CD4-positive, alpha-beta T cell treated with Interleukin-12 subunit alpha and Interleukin-12 subunit beta, for 1 hour (primary cell): Measurements from ENCODE around the gene PER1.
A peak's percentile ranks its signal among the peaks of the same experiment; 100 is the strongest.
"Not testable (repeated sequence)": the region's sequence is repeated elsewhere in the genome, so short reads cannot be mapped to it uniquely, and the experiment has no call there.

Experiments
- DNase-seq: peaks from one replicate; pipeline ENCODE4 v3.0.0-alpha.2; 2020

The PER1 gene

DNA sequence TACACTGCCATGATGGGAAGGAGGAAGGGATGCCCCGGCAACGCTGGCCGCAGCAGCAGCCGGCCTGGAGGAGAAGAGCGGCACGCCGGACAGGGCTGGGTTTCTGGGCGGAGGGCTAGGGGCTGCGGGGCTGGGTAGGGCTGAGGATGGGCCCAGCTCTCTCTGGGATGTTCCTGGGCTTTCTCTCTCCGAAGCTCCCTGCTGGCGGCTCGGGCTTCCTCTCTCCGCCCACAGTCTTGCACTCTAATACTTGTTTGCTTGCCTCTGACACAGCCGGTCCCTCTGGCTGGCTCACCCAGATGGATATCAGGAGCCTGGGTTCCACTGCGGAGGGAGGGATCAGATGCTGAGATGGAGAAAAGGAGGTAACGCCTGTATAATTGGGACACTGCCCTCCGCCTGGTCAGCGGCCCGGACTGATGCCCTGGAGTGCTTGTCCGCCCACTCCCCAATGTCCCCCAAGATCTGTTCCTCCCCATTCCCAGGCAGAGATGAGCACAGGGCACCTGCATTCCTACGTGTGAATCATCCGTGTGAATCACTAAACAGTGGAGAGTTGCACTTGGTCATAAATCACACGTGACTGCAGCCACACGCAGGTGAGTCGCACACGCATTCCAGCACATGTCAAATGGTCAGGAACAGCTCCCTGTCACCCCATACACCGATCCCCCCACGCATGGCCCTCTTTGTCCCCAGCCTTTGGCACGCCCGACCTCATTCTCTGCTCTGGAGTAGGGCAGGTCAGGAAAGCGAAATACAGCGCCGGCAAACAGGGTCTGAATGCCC lies 34.0 kb downstream of the PER1 start, which contains the start of gene ALOXE3:
TSS of gene ALOXE3 (minus strand) at position 535 of the 789 bp plus-strand sequence. CDS start at position 11, 524 bp downstream.
- DNase-seq = no peak

DNA sequence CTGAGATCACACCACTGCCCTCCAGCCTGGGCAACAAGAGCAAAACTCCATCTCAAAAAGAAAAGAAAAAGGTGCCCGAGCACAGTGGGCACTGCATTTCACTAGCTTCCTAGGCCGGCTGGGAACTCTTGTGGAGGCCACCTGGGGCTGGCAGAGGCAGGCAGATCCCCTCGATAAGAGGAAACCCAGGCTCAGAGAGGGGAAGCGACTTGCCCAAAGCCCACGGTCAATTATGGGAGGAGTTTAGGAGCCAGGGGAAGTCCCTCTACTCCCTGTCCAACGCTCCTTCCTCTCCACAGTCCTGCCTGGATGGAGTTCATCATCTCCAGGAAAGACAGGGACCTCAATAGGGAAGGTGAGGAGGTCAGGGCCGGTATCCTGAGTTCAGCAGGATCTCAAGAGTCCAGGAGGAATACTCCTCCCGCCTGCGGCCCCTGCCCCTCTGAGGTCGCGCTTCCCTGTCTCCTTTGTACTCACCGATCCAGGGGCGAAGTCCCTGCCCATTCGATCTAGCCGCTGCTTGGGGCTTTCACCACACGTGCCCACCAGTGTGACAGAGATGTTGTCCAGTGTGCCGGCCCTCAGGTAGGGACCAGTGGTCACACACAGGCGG lies 34.7 kb downstream of the PER1 start:
- no peak for DNase-seq

DNA sequence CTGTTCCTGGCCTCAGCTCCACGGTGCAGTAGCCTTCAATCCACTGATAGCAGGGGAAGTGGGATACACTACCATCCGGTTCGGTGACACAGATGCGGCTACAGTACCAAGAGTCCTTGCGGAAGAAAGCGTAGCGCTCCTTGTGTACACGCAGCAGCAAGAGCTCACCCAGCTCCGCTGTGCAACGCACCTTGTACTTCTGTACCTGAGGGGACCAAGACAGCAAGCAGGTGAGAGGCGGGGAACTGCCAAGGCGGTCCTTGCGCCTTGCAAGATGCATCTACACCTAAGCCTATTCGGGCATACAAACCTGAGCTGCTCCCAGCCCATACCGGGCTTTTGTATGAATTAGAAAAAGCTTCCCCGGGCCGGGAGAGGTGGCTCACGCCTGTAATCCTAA lies 35.4 kb downstream of the PER1 start:
- no peak for DNase-seq

DNA sequence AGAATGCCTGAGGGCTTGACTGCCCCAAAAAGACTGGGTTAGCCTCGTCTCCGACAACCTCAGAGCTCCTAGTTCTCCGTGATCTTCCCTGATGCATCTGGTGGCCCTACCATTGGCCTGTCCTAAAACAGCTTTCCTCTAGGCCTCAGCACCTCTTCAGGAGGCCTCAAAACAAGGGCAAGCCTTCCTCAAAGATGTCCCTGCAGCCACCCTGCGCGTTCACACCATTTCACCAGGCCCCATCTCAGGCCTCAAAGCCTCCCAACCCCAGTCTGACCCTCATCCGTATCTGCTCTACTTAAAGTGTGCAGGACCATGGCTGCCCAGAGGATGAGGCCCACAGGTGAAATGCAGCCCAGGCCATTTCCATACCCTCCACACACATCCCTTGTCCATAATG lies 41.3 kb downstream of the PER1 start:
- no peak for DNase-seq

DNA sequence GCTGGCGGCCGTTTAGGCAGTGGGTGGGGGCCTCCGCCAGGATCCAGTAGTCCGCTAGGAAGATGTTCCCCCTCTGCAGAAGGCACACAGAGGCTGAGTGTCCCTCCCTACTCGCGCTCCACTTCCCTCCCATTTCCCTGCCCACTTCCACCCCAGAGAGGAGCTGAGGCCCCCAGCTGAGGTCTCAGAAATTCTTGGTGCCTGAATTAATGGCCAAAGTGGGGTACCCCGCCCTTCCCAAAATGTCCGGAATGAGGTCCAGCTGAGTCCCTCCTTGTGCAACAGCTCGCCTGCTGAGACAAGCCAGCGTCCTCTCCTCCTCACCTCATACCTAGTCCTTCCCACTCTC lies 41.8 kb downstream of the PER1 start:
- no peak for DNase-seq

DNA sequence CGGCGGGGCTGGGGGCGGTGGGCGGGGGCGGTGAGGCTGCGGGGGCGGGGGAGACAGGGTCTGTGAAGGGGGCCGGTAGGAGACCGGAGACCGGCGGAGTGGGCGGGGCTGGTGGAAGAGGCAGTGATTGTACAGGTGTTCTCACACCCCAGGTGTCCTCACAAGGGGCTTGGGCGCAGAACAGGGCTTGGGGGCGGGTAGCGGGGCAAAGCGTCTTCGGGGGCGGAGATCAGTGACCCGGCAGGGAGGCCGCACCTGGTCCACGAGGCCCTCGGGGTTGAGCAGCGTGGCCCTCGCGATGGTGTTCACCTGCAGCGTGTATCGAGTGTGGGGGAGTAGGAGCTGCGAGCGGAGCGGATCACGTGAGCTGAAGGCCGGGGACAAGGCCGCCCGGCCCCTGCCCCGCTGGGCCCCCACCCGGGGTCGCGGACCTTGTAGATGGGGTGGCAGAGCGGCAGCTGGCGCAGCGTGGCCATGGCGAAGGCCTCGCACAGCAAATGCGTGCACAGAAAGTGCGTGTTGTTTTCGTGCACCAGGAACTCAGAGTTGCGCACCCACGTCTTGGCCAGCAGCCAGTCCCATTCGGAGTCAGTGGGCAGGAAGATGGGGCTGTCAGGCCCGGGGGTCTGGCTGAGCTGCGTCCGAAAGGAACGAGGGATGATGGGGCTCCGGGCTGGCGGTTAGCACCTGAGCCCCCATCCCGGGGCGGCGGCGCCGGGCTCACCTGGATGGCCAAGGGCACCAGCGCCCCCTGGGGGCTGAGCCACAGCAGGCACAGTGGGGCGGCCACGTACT lies 42.3 kb downstream of the PER1 start:
- peak; percentile 83 for DNase-seq

DNA sequence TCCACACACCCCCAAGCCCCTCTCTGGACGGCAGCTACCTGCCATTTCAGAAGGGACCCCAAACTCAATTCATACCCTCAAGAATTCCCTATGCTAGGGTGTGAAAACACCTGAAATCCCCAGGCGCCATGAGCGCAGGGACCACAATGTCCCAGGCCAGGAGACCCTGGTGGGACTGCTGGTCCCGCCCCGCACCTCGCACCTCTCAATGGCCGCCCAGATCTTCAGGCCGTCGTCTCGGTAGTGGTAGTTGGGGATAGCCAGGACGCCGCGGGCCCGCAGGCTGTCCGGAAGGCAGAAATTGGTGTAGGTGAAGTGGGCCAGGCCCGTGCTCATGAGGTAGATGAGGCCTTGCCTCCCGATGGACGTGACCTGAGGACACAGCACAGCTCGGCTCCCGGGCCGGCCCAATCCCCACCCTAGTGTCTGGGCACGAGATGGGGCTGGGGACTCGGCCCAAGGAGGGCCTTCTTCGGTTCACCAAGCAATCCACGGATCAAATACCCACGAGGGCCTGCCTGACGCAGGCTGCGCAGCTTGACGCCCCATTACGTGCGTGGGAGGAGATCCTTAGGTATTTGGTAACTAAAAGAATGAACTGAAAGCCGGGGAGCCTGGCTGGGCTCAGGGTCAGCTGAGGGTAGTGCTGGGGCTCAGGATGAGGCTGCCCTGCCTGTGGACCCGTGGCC lies 43.1 kb downstream of the PER1 start:
- DNase-seq = no peak

DNA sequence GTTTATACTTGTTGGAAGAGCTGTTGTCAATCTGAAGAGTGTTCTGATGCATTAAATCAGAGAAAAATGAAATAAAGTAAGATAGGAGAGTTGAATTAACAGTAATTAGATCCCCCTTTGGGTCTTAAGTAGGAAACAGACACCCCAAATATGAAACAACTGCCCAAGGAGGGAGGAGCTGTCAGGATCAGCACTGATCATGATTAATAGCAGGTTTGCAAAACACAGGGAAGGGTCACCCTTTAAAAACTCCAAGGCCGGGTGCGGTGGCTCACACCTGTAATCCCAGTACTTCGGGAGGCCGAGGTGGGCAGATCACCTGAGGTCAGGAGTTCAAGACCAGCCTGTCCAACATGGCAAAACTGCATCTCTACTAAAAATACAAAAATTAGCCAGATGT lies 45.2 kb downstream of the PER1 start:
- DNase-seq = not testable (repeated sequence)

DNA sequence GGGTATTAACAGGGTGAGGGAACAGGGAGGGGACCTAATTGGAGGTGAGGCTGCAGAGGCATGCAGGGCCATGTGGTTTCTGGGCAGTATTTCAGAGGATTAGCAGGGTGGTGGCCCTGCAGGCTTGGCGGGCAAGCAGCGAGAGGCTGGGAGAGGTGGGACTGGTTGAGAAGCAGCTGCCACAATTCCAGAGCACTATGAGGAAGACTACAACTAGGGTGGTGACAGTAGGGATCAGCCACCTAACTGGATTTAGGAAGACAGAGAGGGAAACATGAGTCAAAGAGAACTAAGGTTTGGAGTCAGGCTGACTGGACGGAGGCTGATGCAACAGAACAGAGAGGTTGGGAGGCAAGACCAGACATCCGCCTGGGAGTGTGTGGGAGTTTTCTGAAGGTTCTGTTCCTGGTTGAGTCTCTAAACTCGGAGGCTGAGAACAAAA lies 46.2 kb downstream of the PER1 start:
- no peak for DNase-seq

DNA sequence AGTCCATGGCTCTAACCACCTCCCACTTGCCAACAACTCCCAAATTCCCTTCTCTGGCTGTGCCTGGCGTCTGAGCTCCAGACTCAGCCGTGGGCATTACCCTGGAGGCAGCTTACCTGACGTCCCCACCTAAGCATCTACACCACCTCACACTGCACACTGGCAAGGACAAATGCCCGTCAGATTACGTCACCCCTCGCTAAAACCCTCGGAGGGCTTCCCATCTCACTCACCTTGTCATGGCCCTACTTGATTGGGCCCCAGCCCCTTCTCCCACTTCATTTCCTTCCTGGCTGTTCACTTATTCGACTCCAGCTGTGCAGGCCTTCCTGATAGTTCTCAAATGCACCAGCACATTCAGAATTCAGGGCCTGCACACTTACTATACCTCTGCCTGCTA lies 47.3 kb downstream of the PER1 start:
- no peak for DNase-seq

DNA sequence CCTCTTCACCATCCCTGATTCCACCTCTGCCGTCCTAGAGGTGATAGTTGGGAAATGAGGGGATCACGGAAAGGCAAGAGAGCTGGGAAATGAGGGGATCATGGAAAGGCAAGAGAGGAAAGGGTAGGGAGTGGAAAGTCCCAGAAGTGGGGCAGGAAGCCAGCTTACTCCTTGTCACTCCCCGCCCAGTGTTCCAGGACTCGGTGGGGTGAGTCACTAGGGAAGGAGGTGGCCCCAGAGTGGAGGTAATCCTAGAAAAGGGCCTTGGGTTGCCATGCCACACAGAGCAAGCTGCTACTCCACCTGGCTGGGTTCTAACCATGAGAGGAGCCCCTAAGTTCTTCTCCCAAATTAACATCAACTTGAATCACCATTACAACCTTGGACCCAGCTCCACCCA lies 48.7 kb downstream of the PER1 start:
- DNase-seq = no peak

DNA sequence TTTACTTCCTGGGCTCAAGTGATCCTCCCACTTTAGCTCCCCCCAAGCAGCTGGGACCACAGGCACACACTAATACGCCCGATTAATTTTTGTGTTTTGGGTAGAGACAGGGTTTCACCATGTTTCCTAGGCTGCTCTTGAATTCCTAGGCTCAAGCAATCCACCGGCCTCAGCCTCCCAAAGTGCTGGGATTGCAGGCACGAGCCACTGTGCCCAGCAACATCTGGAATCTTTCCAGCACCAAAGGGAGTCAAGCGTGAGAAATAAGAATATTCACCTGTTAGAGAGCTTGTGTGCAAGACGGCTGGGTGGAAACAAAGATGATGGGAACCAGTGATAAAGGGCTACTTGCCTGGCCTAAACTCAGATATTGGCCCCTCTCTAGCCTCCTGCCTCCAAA lies 50.5 kb downstream of the PER1 start:
- no peak for DNase-seq

DNA sequence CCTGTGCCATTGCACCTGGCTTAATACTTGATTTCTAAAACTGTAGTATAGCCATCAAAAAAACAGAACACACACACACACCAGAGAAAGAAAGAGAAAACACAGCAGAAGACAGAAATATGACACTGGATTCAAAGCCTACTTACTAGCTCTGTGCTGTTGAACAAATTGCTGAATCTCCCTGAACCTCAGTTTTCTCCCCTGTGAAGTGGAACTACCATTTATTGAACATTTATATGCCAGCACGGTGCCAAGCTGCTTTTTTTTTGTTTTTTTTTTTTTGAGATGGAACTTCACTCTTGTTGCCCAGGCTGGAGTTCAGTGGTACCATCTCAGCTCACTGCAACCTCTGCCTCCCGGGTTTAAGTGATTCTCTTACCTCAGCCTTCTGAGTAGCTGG lies 51.4 kb downstream of the PER1 start:
- DNase-seq = no peak

DNA sequence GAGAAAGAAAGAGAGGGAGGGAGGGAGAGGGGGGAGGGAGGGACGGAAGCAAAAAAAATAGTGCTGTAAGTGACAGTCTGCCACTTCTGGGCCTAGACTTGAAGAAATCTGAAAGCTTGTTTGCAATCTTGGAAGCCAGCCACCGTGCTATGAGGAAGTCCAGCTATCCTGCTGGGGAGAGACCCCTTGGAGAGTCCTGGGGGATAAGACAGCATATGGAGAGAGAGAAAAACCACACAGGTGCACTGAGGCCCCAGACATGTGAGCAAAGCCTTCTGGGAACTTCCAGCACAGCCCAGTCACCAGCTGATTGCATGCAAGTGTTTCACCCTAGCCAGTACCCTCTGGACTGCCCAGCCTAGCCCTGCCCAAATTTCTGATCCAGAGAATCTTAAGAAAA lies 52.1 kb downstream of the PER1 start:
- no peak for DNase-seq

DNA sequence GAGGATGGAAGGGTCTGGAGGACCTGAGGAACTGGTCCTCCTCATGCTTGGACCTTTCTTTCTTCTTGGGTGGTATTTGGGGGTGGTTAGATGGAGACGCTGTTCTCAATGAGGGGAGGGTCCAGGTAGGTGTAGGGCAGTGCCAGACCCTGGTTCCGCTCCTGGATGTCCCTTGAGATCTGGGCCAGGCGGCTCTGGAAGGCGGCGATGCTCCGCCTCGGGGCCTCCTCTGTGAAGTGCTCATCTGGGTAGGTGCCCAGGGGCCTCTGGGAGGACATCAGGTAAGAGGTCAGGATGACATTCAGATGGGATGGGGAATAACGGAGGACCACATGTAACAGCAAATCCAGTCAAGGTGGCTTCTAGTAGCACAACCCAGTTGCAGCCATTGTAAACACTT lies 55.7 kb downstream of the PER1 start:
- DNase-seq = no peak

DNA sequence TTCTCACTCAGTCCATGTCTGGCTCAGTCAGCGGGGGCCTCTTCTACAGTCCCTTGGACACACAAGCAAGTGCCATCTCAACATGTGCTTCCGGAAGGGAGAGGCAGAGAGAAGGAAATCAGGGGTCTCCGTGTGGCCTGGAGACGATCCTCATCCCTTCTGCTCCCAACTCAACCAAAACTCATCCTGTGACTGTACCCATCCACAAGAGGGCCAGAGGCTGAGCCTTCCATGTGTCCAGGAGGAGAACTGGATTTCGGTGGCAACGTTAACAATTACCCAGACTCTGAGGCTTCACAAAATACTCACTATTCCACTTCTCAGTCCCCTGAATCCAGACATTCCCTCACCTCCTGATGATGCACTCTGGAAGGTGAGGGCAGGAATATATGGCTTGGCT lies 56.8 kb downstream of the PER1 start:
- no peak for DNase-seq

DNA sequence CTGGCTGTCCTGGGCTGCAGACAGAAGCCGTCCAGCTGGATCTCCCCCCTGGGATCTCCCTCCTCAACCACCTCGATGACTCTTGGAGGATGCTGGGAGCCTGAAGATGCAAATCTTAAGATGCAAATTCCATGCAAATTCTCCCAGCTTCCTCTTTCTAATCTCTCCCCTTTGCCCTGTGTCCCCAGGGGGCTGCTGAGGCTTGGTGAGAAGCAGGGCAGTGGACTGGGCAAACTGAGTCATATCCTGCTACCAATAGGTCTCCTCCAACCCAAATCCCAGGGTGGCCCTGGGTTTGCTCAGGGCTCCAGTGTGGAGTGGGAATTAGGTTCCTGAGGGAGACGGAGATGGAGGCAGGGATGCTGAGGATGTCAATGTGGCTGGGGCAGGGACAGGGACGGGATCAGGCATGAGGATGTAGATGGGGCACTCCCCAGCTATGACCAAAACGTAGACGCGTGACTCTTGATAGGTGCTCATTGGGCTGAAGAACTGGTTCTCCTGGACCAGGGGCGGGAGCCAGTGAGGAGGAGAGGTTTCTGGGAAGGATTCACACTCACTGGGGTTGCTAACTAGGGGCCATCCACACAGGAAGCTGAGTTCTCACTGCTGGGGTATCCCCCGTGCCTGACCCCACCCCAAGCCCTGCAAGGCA lies 61.0 kb downstream of the PER1 start:
- no peak for DNase-seq
